ENCODE measurements around the gene RAB11FIP4.

The RAB11FIP4 gene

DNA sequence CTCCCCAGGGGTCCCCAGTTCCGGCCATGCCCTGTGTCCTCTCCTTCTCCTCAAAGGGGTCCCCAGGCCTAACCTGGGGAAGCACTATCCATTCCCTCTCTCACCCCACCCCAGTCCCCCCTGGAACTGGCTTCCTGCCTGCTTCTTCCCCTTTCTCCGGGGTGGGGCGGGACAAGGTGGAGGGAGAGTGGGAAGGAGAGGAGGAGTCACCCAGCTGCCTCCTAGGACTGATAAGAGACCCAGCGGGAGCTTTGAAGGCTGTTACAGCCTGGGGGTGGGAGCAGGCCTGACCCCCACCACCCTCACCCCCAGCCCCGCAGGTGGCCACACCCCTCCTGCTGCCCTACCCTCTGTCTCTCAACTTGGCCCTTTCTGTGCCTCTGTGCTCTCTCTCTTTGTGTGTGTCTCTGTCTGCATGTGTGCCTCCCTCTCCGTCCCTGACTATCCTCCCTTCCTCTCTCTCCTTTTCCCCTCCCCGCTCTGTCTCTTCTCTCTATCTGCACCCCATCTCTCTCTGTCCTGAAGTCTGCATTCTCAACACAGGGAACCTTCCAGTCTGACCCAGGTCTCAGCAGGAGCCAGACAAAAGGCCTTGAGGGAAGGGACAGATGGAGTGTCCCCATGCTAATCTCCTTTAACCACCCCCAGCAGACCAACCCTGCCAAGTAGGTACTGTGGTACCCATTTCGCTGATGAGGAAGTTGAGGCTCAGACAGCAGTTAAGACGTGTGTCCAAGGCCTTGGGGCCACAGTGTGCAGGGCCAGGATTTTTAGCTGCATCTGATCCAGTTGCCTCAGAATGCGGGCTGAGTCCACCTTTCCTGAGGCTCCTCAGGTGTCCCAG is 66.1 kb downstream of the RAB11FIP4 start:
- no peak for DNase-seq (ENCODE audit: low read depth)

DNA sequence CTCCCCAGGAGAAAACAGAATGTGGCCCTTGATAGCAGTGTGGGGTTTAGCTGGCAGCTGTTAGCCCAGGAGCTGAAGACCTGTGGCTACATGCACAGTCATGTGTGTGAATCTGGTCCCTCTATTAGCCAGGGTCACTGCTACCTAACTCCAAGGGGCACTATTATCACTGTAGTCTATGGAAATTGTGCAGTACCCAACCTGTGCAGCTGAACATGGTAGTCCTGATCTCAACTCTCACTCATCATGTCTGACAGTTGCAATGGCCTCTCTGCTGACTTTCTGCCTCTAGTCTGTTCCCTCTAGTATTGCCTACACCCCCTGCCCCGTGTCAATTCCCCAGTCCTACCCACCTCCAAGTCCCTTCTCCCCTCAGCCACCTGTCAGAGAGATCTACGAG is 67.4 kb downstream of the RAB11FIP4 start:
- no peak for DNase-seq (ENCODE audit: low read depth)

DNA sequence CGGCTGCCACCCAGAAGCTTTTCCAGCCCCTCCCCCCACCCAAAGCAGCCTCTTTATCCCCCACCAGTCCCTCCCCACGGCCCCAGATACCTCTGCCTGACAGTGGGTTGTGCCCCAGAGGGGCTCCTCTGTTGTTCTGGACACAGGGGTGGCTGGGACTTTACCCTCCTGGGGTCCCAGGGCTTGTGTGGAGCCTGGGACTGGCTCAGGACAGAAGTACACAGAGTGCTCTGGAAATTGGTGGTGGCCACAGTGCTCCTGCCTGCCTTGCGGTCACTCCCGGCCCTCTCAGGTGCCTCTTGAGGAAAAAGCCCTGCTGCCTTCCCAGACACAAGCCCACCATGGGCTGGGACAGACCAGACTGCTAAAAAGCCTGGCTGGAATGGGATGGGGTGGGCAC is 68.2 kb downstream of the RAB11FIP4 start:
- no peak for DNase-seq (ENCODE audit: low read depth)

DNA sequence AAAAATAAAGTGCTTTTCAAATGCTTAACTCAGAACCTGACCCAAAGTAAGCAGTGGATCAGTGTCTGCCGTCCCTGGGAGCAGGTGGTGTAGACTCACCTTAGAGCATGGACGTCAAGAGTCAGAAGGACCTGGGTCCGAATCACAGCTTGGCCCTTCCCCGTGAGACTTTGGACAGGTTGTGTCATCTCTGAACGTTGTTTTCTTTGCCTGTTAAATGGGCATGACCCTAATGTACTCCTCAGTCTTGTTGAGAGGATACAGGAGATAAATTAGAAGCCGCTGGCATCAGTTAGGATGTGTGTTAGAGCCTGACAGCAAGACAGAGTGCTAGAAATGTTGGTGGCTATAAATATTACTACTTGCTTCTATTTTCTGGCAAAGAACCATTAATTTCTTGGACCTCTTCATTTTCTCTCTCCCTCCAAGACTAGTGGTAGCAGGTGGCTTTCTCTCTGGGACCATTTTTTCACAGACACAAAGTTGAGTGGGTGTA is 68.8 kb downstream of the RAB11FIP4 start:
- no peak for DNase-seq (ENCODE audit: low read depth)

DNA sequence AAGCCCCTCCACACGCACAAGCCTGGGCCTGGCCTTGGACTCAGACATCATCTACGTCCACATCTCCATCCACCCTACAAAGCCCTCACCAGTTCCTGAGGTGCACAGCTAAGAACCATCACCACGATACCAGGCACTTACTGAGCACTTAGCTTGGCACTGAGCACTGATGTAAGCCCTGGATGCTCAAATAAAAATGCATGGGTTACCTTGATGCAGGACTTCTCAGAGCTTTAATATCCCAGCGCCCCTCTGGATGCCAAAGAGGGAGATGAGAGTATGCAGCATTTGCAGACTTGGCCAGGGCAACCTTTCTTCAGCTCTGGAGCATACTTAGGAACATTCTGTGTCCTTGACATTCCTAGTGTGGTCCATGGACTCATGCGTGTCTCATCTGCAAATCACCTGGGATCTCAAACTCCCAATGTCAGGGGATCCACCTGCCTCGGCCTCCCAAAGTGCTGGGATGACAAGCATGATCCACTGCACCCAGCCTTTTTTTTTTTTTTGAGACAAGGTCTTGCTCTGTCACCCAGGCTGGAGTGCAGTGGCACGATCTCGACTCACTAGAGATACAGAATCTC is 69.8 kb downstream of the RAB11FIP4 start:
- DNase-seq (ENCODE audit: low read depth), result no peak

DNA sequence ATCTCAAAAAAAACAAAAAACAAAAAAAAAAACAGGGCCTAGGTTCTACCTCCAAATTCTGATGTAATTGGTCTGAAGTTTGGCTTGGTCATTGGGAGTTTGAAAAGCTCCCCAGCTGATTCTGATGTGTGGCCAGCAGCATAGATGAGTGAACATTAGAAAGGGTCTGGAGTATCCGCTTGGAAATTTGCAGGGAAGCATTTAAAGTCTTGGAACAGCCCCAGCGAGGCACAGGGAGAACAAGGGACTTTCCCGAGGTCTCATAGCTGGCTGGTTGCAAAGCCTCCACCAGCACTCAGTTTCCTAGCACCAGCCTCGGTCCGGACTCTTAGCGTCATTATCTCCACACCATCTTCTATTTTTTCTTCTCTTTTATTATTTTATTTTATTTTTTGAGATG is 70.8 kb downstream of the RAB11FIP4 start:
- DNase-seq (ENCODE audit: low read depth), result no peak

DNA sequence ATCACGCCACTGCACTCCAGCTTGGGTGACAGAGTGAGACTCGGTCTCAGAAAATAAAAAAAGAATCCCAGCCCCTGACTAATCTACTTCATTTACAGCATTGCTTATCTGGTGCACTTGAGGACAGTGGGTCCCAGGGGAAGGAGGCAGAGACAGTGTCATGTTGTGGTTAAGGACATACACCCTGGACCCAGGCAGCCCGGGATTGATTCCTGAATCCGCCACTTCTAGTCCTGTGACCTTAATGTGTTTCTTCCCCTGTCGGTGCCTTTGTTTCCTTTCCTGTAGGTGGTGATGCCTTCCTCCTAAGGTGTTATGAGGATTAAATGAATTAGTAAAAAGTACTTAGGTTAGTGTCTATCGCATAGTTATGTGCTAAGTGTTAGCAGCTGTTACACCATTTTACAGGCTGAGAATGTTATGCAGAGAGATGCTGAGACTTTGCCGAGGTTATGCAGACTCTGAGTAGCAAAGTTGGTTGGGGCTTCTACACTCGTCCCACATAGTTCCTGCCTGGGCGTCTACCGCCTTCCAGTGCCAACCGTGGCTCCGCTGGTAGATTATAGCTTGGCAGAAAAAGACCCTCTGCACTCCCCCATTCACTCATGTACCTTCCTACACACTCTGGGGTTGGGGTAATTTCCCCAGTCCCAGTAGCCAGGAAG is 74.8 kb downstream of the RAB11FIP4 start:
- no peak for DNase-seq (ENCODE audit: low read depth)

DNA sequence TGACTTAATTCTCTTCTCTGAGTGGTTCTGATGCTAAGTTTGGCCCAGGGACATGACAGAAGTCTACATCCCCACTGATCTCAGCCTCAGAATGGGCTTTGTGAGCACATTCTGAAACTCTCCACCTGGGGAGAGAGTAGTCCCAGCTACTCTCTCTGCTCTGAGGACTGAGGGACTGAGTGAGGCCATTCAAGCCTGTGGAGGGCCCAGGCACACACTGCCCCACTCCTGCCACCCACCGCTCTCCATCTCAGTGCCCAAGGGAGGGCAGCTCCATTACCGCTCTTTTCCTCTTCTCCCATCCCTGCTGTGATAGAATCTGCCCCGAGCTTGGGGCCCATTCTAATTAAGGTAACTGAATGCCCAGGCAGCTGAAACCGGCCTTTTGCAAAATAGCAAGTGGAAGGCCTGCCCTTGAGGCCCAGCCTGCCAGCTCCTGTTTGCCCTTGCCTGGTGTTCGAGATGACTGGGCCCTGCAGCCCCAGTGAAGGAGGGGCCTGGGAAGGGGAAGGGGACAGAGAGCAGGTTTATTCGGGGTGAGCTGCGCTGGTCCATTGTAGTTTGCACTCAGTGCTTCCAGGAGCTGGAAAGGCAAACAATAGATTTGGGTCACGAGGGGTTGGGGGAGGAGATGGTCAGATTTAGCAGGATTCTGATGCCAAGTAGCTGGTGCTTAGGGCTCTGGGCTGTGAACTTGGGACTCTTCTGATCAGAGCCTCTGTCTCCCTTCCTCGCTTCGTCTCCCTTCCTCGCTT is 76.2 kb downstream of the RAB11FIP4 start:
- no peak for DNase-seq (ENCODE audit: low read depth)

DNA sequence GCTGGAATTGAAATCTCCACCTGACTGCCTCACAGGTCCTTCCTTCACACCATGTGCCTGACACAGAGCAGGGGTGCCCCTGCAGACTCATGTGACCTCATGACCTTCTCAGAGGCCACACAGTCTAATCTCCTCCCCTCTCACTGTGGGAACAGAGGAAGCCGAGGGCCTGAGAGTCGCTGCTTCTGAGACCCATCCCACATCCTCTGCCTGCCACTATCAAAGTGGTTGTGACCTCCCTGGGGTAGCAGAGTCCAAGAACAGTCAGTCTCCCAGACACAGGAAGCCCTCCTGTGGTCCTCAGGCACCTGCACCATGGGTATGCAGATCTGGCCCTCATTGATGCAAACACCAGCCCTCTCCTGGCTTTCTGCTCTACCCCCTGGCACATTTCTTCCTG is 78.5 kb downstream of the RAB11FIP4 start:
- no peak for DNase-seq (ENCODE audit: low read depth)

DNA sequence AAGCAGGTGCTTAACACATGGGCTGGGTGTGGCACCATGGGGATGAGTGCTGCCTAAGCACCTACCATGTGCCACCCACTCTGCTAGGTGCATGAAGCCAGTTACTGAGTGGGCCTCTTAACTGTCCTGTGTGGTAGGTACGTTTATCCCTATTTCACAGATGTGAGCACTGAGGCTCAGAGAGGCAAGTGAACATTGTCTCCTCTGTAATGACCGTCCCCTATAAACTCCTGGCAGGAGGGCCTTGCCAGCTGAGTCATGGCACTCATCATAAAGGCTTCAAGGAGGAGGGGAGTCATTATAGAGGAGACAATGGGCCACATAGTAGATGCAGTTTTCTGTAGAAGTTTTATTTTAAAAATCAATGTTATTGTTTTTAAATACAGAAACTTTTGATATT is 79.1 kb downstream of the RAB11FIP4 start:
- DNase-seq (ENCODE audit: low read depth), result no peak

DNA sequence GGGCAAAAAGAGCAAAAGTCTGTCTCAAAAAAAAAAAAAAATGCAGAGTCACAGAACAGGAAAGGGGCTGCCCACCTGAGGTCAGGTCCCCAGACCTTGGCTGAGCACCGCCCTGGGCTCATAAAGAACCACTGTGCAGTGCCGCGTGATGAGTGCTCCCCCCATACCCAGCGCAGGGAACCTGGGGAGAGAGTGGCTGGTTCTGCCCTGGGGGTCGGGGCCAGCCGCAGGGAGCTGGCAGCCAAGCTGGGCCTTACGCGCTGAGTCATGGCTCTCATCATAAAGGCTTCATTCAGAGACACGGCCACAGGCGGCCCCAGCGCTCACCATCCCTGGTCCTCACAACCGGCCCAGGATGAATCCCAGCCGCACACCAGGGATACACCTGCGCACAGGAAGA is 80.7 kb downstream of the RAB11FIP4 start:
- no peak for DNase-seq (ENCODE audit: low read depth)

DNA sequence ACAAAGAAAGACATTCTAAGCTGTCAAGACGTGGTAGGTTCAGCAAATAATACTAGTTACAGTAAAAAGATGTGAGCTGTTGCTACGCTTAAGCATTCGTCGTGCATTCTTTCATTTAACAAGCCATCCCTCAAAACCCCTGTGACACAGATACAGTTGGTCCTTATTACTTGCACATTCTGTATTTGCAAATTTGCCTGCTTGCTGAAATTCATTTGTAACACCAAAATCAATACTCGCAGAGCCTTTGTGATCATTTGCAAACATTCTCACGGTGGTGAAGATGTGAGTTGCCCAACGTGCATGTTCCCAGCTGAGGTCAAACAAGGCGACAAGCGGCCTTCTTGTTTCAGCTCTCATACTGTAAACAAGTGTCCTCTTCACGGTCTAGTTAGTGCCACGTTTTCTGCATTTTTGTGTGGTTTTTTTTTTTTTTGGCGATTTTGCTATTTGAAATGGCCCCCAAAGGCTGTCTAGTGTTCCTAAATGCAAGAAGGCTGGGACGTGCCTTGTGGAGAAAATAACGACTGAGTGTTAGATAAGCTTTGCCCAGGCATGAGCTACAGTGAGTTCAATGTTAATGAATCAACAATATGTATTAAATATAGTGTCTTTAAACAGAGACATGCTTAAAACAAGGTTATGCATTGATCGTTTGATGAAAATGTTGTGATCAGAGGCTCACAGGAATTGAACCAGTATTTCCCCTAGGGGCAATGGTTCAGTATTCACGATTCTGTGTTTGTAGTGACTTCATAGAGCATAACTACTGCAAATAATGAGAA is 84.1 kb downstream of the RAB11FIP4 start:
- DNase-seq (ENCODE audit: low read depth), result no peak

DNA sequence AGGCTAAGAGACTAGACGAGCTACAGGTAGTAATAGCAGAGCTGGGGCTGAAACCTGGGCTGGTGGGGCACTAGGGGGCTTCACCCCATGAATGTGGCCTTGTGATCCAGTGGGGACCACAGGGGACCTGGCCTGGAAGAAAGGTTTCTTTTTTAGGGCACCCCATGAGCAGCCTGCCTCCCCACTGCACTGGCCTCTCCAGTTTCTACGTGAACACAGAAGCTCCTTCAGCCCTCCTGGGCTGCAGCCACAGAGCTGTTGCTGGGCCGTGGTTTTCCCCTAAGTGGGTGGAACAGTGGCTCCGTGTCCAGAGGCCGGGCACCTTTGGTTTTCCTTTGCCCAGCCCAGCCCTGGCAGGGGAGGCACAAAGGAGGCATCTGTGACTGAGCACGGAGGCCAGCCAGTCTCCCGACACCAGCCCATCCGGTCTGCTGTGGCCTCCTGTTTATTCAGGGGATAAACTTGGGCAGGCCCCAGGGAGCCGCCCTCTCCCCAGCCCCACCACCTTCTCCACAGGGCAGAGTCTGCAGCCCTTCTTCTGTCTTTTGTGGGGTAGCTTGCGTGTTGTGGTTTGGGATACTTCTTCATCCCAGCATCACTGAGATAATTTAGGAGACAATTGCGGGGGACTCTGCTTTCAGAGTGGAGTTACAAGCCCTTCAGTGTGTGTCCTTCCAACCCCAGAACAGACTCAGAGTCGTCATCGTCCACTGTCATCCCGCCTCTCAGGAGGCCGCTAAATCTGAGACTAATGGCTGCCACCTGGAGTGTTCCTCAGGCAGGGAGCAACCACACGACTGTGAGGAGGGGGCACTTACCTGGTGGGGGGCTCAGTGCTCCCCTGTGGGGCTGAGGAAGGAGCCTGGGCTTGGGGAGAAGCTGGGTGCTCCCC is 85.3 kb downstream of the RAB11FIP4 start:
- DNase-seq (ENCODE audit: low read depth), result no peak

DNA sequence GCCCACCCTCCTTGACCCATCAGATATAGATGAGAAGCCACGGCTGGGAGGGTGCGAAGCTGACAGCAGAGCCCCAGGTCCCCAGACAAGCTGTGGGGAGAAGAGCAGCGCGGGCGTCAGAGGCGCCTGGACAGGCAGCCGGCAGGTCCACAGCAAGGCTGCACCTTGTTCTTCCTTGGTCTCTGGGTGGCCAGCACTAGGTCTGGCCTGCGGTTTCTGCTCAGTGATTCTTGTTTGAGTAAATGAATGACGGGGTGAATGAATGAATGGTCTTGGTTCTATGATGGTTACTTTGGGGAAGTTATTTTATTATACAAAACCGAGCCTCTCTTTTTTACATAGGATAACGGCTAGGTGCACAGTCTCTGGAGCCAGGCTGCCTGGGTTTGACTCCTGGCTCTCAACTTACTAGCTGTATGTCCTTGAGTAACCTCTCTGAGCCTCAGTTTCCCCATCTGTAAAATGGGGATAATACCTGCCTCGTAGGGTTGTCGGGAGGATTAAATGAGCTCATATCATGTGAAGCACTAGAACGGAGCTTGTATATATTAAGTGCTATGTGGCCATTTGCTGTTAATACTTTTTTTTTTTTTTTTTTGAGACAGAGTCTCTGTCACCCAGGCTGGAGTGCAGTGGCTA is 86.1 kb downstream of the RAB11FIP4 start:
- DNase-seq (ENCODE audit: low read depth), result no peak

DNA sequence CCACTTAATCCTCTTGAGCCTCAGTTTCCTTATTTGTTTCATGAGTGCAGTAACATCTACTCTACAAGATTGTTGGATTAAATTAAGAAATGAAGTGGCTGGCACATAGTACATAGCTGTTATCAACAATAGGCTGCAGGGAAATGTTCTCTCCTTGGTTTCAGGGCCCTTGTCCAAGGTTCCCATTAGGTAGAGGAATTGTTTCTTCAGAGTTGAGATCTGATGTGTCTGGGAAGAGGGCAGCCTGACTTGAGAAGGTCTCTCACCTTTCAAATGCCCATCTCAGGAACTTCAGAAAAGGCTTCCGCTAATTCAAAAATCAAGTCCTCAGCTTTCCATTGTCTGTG is 87.6 kb downstream of the RAB11FIP4 start:
- DNase-seq (ENCODE audit: low read depth), result no peak

DNA sequence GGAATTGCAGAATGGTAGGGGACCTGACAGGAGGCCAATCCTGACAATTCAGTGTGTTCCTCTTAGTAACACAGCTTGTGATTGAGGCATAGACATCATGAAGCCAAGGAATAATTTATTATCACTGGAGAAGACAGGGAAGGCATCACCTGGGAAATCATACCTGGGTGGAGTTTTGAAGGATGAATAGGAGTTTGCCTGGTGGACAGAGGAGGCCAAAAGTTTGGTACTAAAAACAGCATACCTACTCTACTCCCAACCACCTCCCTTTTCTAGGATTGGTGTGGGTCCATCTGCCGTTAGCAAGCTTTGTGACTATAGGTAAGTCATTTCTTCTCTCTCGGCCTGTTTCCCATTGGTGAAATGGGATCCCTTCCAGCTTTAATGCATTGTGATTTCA is 88.0 kb downstream of the RAB11FIP4 start:
- DNase-seq (ENCODE audit: low read depth), result no peak

DNA sequence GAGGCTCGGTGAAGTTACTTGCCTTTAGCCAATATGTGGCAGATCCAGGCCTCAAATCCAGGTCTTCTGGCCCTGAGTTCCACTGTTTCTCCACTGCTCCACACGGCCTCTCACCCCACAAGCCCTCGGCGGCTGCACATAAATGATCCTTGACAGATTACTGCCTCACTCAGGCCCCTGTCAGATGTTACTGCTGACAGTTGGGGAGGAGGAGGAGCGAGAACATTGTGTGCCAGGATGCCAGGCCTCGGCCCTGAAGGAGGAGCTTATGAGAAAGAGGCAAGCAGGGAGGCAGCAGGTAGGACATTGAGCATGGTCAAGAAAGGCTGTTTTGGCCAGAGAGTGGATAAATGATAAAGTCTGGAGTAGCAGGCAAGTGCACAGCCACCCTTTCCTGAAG is 88.6 kb downstream of the RAB11FIP4 start:
- no peak for DNase-seq (ENCODE audit: low read depth)

DNA sequence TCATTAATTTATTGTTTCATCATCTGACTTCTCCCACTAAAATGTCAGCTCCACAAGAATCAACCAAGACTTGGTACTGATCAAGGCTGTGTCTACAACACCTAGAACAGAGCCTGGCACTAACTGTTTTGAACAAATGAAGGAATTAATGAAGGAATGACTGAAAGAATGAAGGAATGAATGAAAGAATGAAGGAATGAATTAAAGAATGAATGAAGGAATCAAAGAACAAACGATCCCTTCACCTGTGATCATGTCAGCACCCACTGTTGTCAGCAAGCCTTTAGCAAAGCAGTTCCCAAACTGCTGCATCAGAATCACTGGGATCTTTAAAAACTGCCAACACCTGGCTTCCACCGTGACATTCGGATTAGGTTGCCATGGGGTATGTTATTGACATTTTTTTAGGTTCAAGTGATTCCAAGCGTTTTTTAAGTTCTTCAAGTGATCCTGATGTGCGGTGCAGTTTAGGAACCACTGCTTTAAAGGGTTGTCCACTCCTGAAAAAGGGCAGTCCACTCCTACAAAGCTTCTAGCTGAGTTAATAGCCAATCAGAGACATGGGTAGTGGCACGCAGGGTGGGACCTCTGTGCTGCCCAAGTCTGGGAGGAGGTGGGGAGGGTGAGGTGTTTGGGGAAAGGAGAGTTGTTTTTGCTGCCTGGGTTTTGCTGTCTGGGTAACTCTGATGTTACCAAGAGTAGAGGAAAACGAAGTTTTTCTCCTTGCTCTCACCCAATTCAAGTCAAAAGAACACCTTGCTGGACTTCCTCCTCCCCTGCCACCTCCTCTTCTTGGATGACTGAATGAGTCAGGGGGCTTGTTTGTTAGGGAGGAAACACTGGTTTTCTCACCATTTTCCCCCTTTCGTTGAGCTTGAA is 89.7 kb downstream of the RAB11FIP4 start:
- DNase-seq (ENCODE audit: low read depth), result no peak

DNA sequence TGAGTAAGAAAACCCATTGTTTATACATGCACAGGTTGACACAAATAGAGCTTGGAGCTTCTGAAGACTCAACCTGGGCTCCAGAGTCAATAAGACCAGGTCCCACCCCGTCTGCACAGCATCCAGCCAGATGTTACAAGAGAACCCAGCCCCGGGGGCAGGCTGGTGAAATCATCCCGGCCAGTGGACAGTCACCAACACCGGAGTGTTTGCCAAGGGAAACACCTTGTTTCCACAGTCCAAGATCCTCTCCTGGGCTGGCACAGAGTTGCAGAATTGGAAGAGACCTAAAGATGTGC is 90.3 kb downstream of the RAB11FIP4 start:
- no peak for DNase-seq (ENCODE audit: low read depth)
